ENCODE data around the gene IPCEF1. TPM values are rescaled to one million over a fixed set of nuclear protein-coding genes. Genes with fewer than 3 reads are reported as not detected.
"Not testable (repeated sequence)": the region's sequence is repeated elsewhere in the genome, so short reads cannot be mapped to it uniquely, and the experiment has no call there.

Gene IPCEF1
- total RNA-seq, 1 donor: 0.36 TPM

- DNase-seq (ENCODE audit: insufficient read length, low spot score, missing footprints): no peak
- Histone ChIP-seq H3K4me2 (ENCODE audit: insufficient read depth, low read length) (no peak overlapping the region), H2AFZ (ENCODE audit: low read length) (no peak overlapping the region), H3K4me3 (ENCODE audit: insufficient read depth, low read length) (no peak overlapping the region), H3K27ac (ENCODE audit: low read depth, low read length) (no peak overlapping the region), H3K27me3 (ENCODE audit: insufficient read depth, low read length) (peaks cover 6% of the 10 kb centered on the region), H3K9me3 (ENCODE audit: low read depth, low read length) (no peaks in the 10 kb centered on the region), H4K20me1 (ENCODE audit: insufficient read depth, low read length) (no peaks in the 10 kb centered on the region), H3K79me2 (ENCODE audit: insufficient read depth, low read length) (no peaks in the 10 kb centered on the region), H3K4me1 (ENCODE audit: insufficient read depth, low read length) (peaks cover 8% of the 10 kb centered on the region), H3K36me3 (ENCODE audit: insufficient read depth, low read length) (no peaks in the 10 kb centered on the region)
- TF ChIP-seq CTCF (IDR thresholded peaks at IDR 0.05; ENCODE audit: extremely low read depth, low read depth, low read length): no peak
These were observed 49.9 kb downstream of the IPCEF1 start for GRCh38 chr6:154306696-154307095.

GRCh38 chr6:154304191-154304590, 52.4 kb downstream of the IPCEF1 start:
- no peaks in the 10 kb centered on the region for H4K20me1 ChIP-seq (ENCODE audit: insufficient read depth, low read length)
- no peaks in the 10 kb centered on the region for H3K79me2 ChIP-seq (ENCODE audit: insufficient read depth, low read length)
- no peak overlapping the region for H3K4me3 ChIP-seq (ENCODE audit: insufficient read depth, low read length)
- no peak overlapping the region for H3K27ac ChIP-seq (ENCODE audit: low read depth, low read length)
- peaks cover 4% of the 10 kb centered on the region for H3K27me3 ChIP-seq (ENCODE audit: insufficient read depth, low read length)
- DNase-seq (ENCODE audit: insufficient read length, low spot score, missing footprints): no peak
- H3K9me3 ChIP-seq (ENCODE audit: low read depth, low read length): no peaks in the 10 kb centered on the region
- peaks cover 15% of the 10 kb centered on the region for H3K4me1 ChIP-seq (ENCODE audit: insufficient read depth, low read length)
- no peak overlapping the region for H3K4me2 ChIP-seq (ENCODE audit: insufficient read depth, low read length)
- H3K36me3 ChIP-seq (ENCODE audit: insufficient read depth, low read length): no peaks in the 10 kb centered on the region
- TF ChIP-seq CTCF (IDR thresholded peaks at IDR 0.05; ENCODE audit: extremely low read depth, low read depth, low read length): no peak
- H2AFZ ChIP-seq (ENCODE audit: low read length): no peak overlapping the region

- peaks cover 15% of the 10 kb centered on the region for H3K4me1 ChIP-seq (ENCODE audit: insufficient read depth, low read length)
- not testable (repeated sequence) for H3K9me3 ChIP-seq (ENCODE audit: low read depth, low read length); H3K27me3 ChIP-seq (ENCODE audit: insufficient read depth, low read length); H3K4me3 ChIP-seq (ENCODE audit: insufficient read depth, low read length); H3K79me2 ChIP-seq (ENCODE audit: insufficient read depth, low read length); H3K4me2 ChIP-seq (ENCODE audit: insufficient read depth, low read length); DNase-seq (ENCODE audit: insufficient read length, low spot score, missing footprints); H3K36me3 ChIP-seq (ENCODE audit: insufficient read depth, low read length); H2AFZ ChIP-seq (ENCODE audit: low read length); H4K20me1 ChIP-seq (ENCODE audit: insufficient read depth, low read length); H3K27ac ChIP-seq (ENCODE audit: low read depth, low read length)
These were observed 53.0 kb downstream of the IPCEF1 start for GRCh38 chr6:154303642-154304041.

GRCh38 chr6:154301839-154302752, 54.5 kb downstream of the IPCEF1 start:
- H3K27me3 ChIP-seq (ENCODE audit: insufficient read depth, low read length): no peaks in the 10 kb centered on the region
- no peaks in the 10 kb centered on the region for H3K9me3 ChIP-seq (ENCODE audit: low read depth, low read length)
- DNase-seq (ENCODE audit: insufficient read length, low spot score, missing footprints): no peak
- no peak overlapping the region for H3K27ac ChIP-seq (ENCODE audit: low read depth, low read length)
- H3K4me3 ChIP-seq (ENCODE audit: insufficient read depth, low read length): no peak overlapping the region
- TF ChIP-seq CTCF (IDR thresholded peaks at IDR 0.05; ENCODE audit: extremely low read depth, low read depth, low read length): no peak
- H3K4me2 ChIP-seq (ENCODE audit: insufficient read depth, low read length): peak overlapping the region; percentile 9
- no peaks in the 10 kb centered on the region for H4K20me1 ChIP-seq (ENCODE audit: insufficient read depth, low read length)
- H3K79me2 ChIP-seq (ENCODE audit: insufficient read depth, low read length): no peaks in the 10 kb centered on the region
- H3K4me1 ChIP-seq (ENCODE audit: insufficient read depth, low read length): peaks cover 26% of the 10 kb centered on the region
- no peak overlapping the region for H2AFZ ChIP-seq (ENCODE audit: low read length)
- H3K36me3 ChIP-seq (ENCODE audit: insufficient read depth, low read length): no peaks in the 10 kb centered on the region

Measured in osteoblast (primary cell).